Loucy (cell line): ENCODE data around the gene SPOPL.

ENCODE experiments used
- H2AFZ ChIP-seq: fragments of 200-600 bp; sonication (generic); 2 replicates; pipeline ENCODE4 v1.6.0; 2016; ENCODE audit warnings: antibody characterized with exemption, mild to moderate bottlenecking, low read length, moderate library complexity
- H3F3A ChIP-seq: fragments of 200-600 bp; 2 replicates; pipeline ENCODE4 v1.6.0; 2016; ENCODE audit warnings: antibody characterized with exemption, low read depth, mild to moderate bottlenecking
- H3K27me3 ChIP-seq: fragments of 200-600 bp; sonication (generic); 2 replicates; pipeline ENCODE4 v1.6.1; 2014; ENCODE audit warnings: low read length, mild to moderate bottlenecking; ENCODE audit not compliant: insufficient read depth, poor library complexity, severe bottlenecking
- H3K36me3 ChIP-seq: fragments of 200-600 bp; sonication (generic); 2 replicates; pipeline ENCODE4 v1.6.1; 2016; ENCODE audit warnings: low read length; ENCODE audit not compliant: insufficient read depth
- H3K4me1 ChIP-seq: fragments of 200-600 bp; sonication (generic); 2 replicates; pipeline ENCODE4 v1.5.1; 2014; ENCODE audit warnings: low read length, mild to moderate bottlenecking; ENCODE audit not compliant: insufficient read depth, poor library complexity, severe bottlenecking
- H3K4me2 ChIP-seq: fragments of 200-600 bp; sonication (generic); 2 replicates; pipeline ENCODE4 v1.6.0; 2014; ENCODE audit warnings: antibody characterized with exemption, low read length, low read depth, mild to moderate bottlenecking; ENCODE audit not compliant: poor library complexity, severe bottlenecking
- H3K4me3 ChIP-seq: fragments of 200-600 bp; sonication (generic); 2 replicates; pipeline ENCODE4 v1.5.1; 2014; ENCODE audit warnings: low read length, mild to moderate bottlenecking, mixed read lengths; ENCODE audit not compliant: poor library complexity, severe bottlenecking
- H3K79me2 ChIP-seq: fragments of 200-600 bp; sonication (generic); 2 replicates; pipeline ENCODE4 v1.6.1; 2014; ENCODE audit warnings: low read length; ENCODE audit not compliant: insufficient read depth
- H3K9ac ChIP-seq: fragments of 200-600 bp; sonication (generic); 2 replicates; pipeline ENCODE4 v1.6.0; 2014; ENCODE audit warnings: mild to moderate bottlenecking, low read depth, low read length, moderate library complexity; ENCODE audit not compliant: poor library complexity, severe bottlenecking
- H3K9me2 ChIP-seq: fragments of 200-600 bp; sonication (generic); replicated peaks from 2 replicates; pipeline ENCODE4 v1.6.1; 2016; ENCODE audit warnings: low read depth, low read length, mixed read lengths
- H3K9me3 ChIP-seq: fragments of 200-600 bp; sonication (generic); 2 replicates; pipeline ENCODE4 v1.6.1; 2014; ENCODE audit warnings: mild to moderate bottlenecking, antibody characterized with exemption, low read length, low read depth; ENCODE audit not compliant: insufficient read depth
- H4K20me1 ChIP-seq: fragments of 200-600 bp; sonication (generic); 2 replicates; pipeline ENCODE4 v1.6.0; 2014; ENCODE audit warnings: antibody characterized with exemption, low read length, mild to moderate bottlenecking; ENCODE audit not compliant: insufficient read depth, poor library complexity, severe bottlenecking
- EZH2phosphoT487 ChIP-seq: fragments of 200-600 bp; IDR thresholded peaks from 2 replicates; pipeline ENCODE4 v1.6.1; 2018; ENCODE audit warnings: antibody characterized with exemption, mild to moderate bottlenecking, moderate library complexity, borderline replicate concordance
- TF ChIP-seq, protein P1 (sequence below): fragments of 200-600 bp; sonication (generic); conservative IDR thresholded peaks from 2 replicates; pipeline ENCODE4 v1.5.1; 2014; ENCODE audit warnings: mild to moderate bottlenecking, antibody characterized with exemption, low read length

SPOPL gene

DNA sequence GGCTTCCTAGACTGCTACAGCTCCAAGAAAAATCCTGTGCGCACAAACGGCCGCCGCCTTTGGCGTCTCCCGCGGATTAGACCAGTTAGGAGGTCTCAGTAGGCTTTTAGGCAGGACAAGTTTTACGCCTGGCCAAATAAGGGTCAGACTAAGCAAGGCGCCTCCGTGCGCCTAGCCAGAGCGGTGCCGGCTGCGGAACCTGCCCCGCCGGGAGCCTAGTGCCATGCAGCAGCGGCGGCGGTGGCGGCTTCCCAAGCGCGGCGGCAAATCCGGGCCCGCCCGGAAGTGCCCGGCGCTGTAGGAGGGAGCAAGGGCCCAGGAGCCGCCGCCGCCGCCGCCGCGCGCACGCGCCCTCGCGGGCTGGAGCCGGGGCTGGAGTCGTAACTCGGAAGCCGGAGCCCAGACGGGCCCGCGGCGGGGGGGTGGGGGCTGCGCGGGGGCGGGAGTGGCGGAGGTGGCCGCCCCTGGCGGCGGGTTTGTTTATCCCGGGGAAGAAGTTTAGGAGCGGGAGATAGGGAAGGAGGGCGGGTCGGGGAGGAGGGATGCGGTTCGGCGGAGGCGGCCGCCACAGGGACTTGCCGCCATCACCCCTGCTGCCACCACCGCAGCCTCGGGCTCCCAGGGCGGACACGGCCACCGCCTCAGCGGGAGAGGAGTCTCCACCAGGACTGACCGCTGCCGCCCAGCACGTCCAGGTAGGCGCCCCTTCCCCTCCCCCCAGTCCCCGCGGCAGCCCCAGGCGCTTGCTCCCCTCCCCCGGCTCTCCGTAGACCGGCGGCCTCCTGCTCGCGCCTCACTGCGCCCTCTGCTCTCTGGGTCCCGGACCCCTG, at the start of gene SPOPL:
Gene SPOPL (plus strand): TSS at position 346 of the 830 bp plus-strand sequence. CDS start 48,447 bp downstream, outside the sequence.
- no peak for TF ChIP-seq EZH2phosphoT487
- no peaks in the 10 kb centered on the region for H3K79me2 ChIP-seq

DNA sequence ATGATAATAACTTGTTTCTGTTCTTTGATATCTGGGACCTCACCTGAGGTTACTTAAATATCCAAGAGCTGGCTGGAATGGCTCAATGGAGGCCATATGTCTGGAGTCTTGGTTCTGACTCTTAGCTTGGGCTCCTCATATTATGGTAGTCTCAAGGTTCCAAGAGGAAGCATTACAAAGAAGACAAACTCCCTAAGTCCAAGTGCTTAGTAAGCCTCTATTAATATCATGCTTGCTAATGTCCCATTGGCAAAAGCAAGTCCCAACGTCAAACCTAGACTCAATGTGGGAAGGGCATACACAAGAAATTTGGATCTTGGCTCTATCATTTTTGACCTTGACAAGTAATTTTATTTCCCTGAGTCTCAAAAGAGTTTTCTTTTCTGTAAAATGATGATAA, 49.2 kb upstream of the SPOPL start:
- Histone ChIP-seq H3K4me2 (no peak overlapping the region), H3F3A (no peaks in the 10 kb centered on the region), H3K27me3 (no peaks in the 10 kb centered on the region), H3K4me1 (no peaks in the 10 kb centered on the region), H3K9ac (no peak overlapping the region), H3K4me3 (no peak overlapping the region), H2AFZ (no peak overlapping the region), H3K9me2 (no peaks in the 10 kb centered on the region), H3K36me3 (no peaks in the 10 kb centered on the region), H4K20me1 (no peaks in the 10 kb centered on the region), H3K9me3 (no peaks in the 10 kb centered on the region), H3K79me2 (no peaks in the 10 kb centered on the region)
- no peak for TF ChIP-seq EZH2phosphoT487
- TF ChIP-seq, protein P1, sequence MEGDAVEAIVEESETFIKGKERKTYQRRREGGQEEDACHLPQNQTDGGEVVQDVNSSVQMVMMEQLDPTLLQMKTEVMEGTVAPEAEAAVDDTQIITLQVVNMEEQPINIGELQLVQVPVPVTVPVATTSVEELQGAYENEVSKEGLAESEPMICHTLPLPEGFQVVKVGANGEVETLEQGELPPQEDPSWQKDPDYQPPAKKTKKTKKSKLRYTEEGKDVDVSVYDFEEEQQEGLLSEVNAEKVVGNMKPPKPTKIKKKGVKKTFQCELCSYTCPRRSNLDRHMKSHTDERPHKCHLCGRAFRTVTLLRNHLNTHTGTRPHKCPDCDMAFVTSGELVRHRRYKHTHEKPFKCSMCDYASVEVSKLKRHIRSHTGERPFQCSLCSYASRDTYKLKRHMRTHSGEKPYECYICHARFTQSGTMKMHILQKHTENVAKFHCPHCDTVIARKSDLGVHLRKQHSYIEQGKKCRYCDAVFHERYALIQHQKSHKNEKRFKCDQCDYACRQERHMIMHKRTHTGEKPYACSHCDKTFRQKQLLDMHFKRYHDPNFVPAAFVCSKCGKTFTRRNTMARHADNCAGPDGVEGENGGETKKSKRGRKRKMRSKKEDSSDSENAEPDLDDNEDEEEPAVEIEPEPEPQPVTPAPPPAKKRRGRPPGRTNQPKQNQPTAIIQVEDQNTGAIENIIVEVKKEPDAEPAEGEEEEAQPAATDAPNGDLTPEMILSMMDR = no peak

More for the DNA sequence above, at the start of gene SPOPL:
- no peaks in the 10 kb centered on the region for H4K20me1 ChIP-seq
- H3K4me3 ChIP-seq = no peak within 1 kb of the TSS
- H3F3A ChIP-seq = no peaks in the 10 kb centered on the region
- H3K9ac ChIP-seq = no peak within 1 kb of the TSS
- H3K4me2 ChIP-seq = no peak within 1 kb of the TSS
- no peaks in the 10 kb centered on the region for H3K36me3 ChIP-seq
- H3K4me1 ChIP-seq = no peaks in the 10 kb centered on the region
- H3K27me3 ChIP-seq = no peaks in the 10 kb centered on the region
- H2AFZ ChIP-seq = no peak within 1 kb of the TSS
- no peaks in the 10 kb centered on the region for H3K9me3 ChIP-seq
- H3K9me2 ChIP-seq = no peaks in the 10 kb centered on the region

DNA sequence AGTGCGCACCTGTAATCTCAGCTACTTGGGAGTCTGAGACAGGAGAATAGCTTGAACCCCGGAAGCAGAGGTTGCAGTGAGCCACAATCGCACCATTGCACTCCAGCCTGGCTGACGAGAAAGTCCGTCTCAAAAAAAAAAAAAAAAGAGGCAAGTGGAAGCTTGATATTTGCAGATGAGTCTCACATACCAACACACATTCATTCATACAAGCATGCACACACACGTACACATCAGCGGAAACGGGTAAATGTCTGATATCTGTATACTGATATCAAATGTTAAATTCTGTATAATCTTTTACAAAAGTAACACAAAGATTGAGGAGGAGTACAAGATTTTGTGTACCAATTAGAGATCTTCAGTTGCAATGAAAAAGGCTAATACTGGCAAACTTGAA, 47.8 kb upstream of the SPOPL start:
- no peaks in the 10 kb centered on the region for H3F3A ChIP-seq
- no peaks in the 10 kb centered on the region for H3K4me1 ChIP-seq
- no peaks in the 10 kb centered on the region for H3K79me2 ChIP-seq
- TF ChIP-seq EZH2phosphoT487 = no peak
- TF ChIP-seq, protein P1 = no peak
- H3K36me3 ChIP-seq = no peaks in the 10 kb centered on the region
- no peaks in the 10 kb centered on the region for H3K9me3 ChIP-seq
- H3K4me3 ChIP-seq = no peak overlapping the region
- H2AFZ ChIP-seq = no peak overlapping the region
- no peak overlapping the region for H3K9ac ChIP-seq
- H3K4me2 ChIP-seq = no peak overlapping the region
- no peaks in the 10 kb centered on the region for H3K9me2 ChIP-seq
- H3K27me3 ChIP-seq = no peaks in the 10 kb centered on the region
- no peaks in the 10 kb centered on the region for H4K20me1 ChIP-seq
